D721Med (cell line): Measurements from ENCODE around the gene TTLL5.

Experiments used
- DNase-seq: peaks from one replicate; pipeline ENCODE4 v3.0.0; 2011; ENCODE audit warnings: low spot score; ENCODE audit not compliant: insufficient read length
- FAIRE-seq: peaks from 2 replicates; lab custom pipeline; 2011; peaks lifted over from hg19 to GRCh38; lab: Jason Lieb, UNC
- TF ChIP-seq, protein P1 (sequence below): IDR thresholded peaks from 2 replicates; pipeline ENCODE4 v1.5.1; 2012; ENCODE audit warnings: mild to moderate bottlenecking, control low read depth; ENCODE audit not compliant: insufficient read depth; ENCODE audit errors: missing control alignments

TTLL5 gene

DNA sequence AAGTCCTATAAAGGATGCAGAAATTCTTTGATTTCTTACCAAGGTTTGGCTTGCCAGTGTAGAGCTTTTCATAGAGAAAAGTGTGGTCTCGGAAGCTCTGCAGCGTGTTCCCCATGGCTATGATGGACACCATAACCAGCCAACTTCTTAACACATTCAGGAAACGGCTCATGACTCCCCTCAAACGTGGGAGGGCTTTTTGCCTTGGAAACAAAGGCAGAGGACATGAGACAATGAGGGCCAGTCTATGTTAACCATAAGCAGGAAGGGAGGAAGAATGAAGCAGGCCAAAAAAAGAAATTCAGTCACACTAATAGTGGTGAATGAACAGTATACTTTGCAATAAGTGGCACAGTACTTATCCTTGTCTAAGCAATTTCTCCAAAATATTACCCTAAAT, 3.7 kb upstream of the TTLL5 start:
- no peak for DNase-seq
- TF ChIP-seq, protein P1, sequence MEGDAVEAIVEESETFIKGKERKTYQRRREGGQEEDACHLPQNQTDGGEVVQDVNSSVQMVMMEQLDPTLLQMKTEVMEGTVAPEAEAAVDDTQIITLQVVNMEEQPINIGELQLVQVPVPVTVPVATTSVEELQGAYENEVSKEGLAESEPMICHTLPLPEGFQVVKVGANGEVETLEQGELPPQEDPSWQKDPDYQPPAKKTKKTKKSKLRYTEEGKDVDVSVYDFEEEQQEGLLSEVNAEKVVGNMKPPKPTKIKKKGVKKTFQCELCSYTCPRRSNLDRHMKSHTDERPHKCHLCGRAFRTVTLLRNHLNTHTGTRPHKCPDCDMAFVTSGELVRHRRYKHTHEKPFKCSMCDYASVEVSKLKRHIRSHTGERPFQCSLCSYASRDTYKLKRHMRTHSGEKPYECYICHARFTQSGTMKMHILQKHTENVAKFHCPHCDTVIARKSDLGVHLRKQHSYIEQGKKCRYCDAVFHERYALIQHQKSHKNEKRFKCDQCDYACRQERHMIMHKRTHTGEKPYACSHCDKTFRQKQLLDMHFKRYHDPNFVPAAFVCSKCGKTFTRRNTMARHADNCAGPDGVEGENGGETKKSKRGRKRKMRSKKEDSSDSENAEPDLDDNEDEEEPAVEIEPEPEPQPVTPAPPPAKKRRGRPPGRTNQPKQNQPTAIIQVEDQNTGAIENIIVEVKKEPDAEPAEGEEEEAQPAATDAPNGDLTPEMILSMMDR, result no peak
- FAIRE-seq, result no peak

DNA sequence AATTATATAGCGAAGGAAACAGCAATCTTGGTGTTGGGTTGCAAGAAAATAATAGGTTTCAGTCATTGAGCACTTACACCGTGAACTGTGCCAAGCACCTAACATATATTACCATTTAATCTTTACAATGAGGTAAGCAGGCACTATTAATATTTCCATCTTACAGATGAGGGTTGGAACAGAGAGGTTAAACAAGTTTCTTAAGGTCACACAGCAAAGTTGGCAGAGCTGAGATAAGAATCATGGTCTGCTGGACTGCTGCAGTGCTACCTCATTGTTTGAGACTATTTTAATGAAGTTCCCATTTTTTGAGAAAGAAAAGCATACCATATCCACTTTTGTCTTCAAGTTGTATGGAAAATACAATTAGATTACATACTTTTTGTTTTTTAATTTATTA, 2.1 kb upstream of the TTLL5 start:
- TF ChIP-seq, protein P1, result no peak
- FAIRE-seq (no peak), DNase-seq (no peak)

DNA sequence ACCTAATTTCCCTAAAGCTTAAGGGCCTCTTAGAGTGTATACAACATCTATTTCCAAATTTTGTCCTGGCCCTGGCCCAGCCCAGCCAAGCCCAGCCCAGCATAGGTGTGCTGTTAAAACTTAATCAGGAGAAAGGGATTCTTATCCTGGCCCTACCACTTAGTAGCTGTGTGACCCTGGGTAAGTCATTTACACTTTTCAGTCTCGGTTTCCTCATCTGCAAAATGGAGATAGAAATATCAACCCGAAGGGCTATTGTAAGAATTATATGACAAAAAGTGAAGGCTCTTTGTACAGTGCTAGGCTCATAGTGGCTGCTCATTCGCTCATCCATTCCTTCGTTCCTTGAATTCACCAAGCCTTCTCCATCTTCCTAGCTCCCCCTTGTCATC, 812 bp upstream of the TTLL5 start:
- TF ChIP-seq, protein P1, result no peak
- FAIRE-seq, result no peak
- DNase-seq, result no peak

DNA sequence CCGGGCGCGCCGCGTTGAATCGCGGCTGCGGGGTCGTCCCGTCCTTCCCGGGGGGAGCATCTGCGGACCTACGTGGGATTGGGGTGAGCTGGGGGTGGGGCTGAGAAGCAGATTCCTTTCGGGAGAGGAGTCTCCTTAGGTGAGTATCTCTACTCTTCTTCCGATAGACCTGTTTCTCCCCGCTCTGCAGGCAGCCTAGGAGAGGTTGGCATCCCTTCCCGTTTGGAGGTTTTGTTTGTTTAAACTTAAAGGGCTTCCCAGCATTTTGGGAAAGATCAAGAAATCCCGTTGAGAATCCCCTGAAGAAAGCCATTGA, 411 bp downstream of the TTLL5 start:
- FAIRE-seq, result no peak
- TF ChIP-seq, protein P1, result no peak
- no peak for DNase-seq

DNA sequence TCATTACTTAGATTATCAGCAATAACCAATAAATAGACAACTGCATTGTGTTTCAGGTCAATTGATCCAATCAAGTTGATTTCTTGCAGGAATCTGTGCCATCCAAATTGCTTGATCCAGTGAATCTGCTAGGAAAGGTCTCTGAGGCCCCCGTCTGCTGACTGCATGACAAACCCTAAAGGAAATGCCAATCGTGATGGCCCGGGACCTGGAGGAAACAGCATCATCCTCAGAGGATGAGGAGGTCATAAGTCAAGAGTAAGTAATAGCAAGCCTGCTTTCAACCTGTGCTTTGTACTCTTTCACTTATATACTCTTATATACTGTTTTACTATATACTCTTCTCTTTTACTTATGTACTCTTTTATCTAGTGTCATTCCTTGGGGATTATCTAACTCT, 1.9 kb downstream of the TTLL5 start:
- DNase-seq (no peak), FAIRE-seq (no peak)
- TF ChIP-seq, protein P1, result no peak

DNA sequence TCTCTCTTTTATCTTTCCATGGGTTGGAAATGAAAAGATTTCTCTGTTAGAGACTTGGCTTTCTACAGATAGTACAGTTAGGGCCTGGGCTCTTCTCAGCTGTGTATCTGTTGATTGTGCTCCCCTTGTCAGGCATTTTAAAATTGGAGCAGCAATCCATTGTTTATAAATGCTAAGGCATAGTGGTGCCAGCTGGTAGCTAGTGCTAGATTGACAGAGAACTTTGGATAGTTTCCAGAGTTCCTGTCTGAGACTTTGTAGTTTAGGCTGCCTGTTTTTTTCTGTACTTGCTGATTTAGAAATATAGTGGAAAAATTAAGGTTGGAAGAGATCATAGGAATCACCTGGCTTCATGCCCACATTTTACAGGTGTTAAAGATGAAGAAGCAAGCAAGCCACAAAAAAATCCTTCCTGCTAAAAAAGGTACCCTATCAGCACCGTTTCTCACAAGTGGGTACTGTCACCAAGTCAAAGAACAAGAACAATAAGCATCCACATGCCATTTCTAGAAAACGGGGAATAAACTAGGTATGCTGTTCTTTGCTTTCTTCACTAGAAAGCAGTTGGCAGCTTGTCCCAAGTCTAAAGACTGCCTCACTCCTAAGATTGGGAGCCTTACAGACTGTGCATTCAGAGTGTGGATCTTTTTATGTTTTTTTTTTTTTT, 6.2 kb downstream of the TTLL5 start:
- DNase-seq (no peak), FAIRE-seq (no peak)
- TF ChIP-seq, protein P1, result no peak

DNA sequence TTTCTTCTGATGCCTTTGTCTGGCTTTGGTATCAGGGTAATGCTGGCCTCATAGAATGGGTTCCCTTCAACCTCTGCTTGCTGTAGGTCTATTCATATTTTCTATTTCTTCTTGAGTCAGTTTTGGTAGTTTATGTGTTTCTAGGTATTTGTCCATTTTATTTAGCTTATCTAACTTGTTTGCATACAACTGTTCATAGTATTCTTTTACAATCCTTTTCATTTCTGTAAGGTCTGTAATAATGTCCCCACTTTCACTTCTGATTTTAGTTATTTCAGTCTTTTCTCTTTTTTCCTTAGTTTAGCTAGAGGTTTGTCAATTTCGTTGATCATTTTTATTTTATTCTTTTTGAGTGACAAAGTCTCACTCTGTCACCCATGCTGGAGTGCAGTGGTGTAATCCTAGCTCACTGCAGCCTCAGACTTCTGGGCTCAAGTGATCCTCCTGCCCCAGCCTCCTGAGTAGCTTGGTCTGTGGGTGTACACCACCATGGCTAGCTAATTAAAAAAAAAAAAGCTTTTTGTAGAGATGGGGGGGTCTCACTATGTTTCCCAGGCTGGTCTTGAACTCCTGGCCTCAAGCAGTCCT, 11.7 kb downstream of the TTLL5 start:
- no peak for DNase-seq
- TF ChIP-seq, protein P1, result no peak
- FAIRE-seq, result no peak
